Cardiac muscle cell (in vitro differentiated cells and primary cell): Measurements from ENCODE around the gene SNPH. TPM values are rescaled to one million over a fixed set of nuclear protein-coding genes. Genes with fewer than 3 reads are reported as not detected.
A peak's percentile ranks its signal among the peaks of the same experiment; 100 is the strongest.

Experiments
- DNase-seq, 2 donors: peaks; one replicate each; pipeline versions ENCODE4 v3.0.0 to v3.0.0-alpha.2; 2010 to 2017; ENCODE audit warnings: low read depth in 1 of 2, low spot score in 1 of 2
- H3K27ac ChIP-seq: fragments of 200-600 bp; sonication (generic); 2 replicates; pipeline ENCODE4 v1.5.1; 2016
- H3K27me3 ChIP-seq: fragments of 200-600 bp; sonication (generic); 2 replicates; pipeline ENCODE4 v1.6.0; 2016; ENCODE audit warnings: control low read depth
- H3K36me3 ChIP-seq: fragments of 200-600 bp; sonication (generic); 2 replicates; pipeline ENCODE4 v1.5.1; 2016; ENCODE audit warnings: control low read depth
- H3K4me1 ChIP-seq: fragments of 200-600 bp; sonication (generic); 2 replicates; pipeline ENCODE4 v1.8.1; 2017; ENCODE audit warnings: low read depth, mild to moderate bottlenecking, mixed run types
- H3K4me3 ChIP-seq: fragments of 200-600 bp; sonication (generic); 2 replicates; pipeline ENCODE4 v1.5.1; 2016; ENCODE audit warnings: mild to moderate bottlenecking
- H3K9me3 ChIP-seq: fragments of 200-600 bp; sonication (generic); 2 replicates; pipeline ENCODE4 v1.5.1; 2017; ENCODE audit warnings: low read depth, mild to moderate bottlenecking, control low read depth
- CTCF ChIP-seq: IDR thresholded peaks from 2 replicates; pipeline ENCODE4 v1.5.1; 2012; ENCODE audit warnings: low read depth, mild to moderate bottlenecking, low read length
- polyA plus RNA-seq: library from polyadenylated mRNA; unstranded; fragments of >200 nt; fragmentation: Nextera tagmentation; extraction: Ambion mirVana; gene quantifications from 2 replicates; pipeline ENCODE4 v1.2.1, GENCODE V29; 2016
- total RNA-seq: library from RNA; depleted of rRNA; stranded (reverse); fragments of >200 nt; gene quantifications from 2 replicates; pipeline ENCODE4 v1.2.3, GENCODE V29; 2016

The SNPH gene
- total and polyA plus RNA-seq, 2 experiments from 2014 or later: 7.4 to 8.1 TPM

- H3K27ac ChIP-seq: no peak within 1 kb of the TSS
- no peaks in the 10 kb centered on the region for H3K4me1 ChIP-seq
- TF ChIP-seq CTCF: no peak
- peaks cover 44% of the 10 kb centered on the region for H3K27me3 ChIP-seq
- peak; percentile 84 to 88 for DNase-seq
- no peaks in the 10 kb centered on the region for H3K9me3 ChIP-seq
- no peaks in the 10 kb centered on the region for H3K36me3 ChIP-seq
- peak within 1 kb of the TSS; percentile 63 for H3K4me3 ChIP-seq
These were observed 40.1 kb upstream of the SNPH start, which contains the start of gene RAD21L1 for GRCh38 chr20:1225783-1226654. RAD21L1 (plus strand) TSS chr20:1226044; CDS start chr20:1228454, 2,410 bp downstream.

GRCh38 chr20:1229541-1229940 is 36.6 kb upstream of the SNPH start:
- no peak for TF ChIP-seq CTCF
- Histone ChIP-seq H3K27ac (no peak overlapping the region), H3K27me3 (peaks cover 40% of the 10 kb centered on the region), H3K4me1 (no peaks in the 10 kb centered on the region), H3K9me3 (no peaks in the 10 kb centered on the region), H3K36me3 (no peaks in the 10 kb centered on the region), H3K4me3 (no peak overlapping the region)
- no peak for DNase-seq

GRCh38 chr20:1232286-1233111 is 33.6 kb upstream of the SNPH start:
- H3K36me3 ChIP-seq: no peaks in the 10 kb centered on the region
- no peak for DNase-seq
- no peaks in the 10 kb centered on the region for H3K4me1 ChIP-seq
- H3K27ac ChIP-seq: no peak overlapping the region
- TF ChIP-seq CTCF: no peak
- no peak overlapping the region for H3K4me3 ChIP-seq
- peaks cover 29% of the 10 kb centered on the region for H3K27me3 ChIP-seq
- H3K9me3 ChIP-seq: no peaks in the 10 kb centered on the region

GRCh38 chr20:1240549-1240948 is 25.5 kb upstream of the SNPH start:
- no peaks in the 10 kb centered on the region for H3K27me3 ChIP-seq
- H3K4me3 ChIP-seq: no peak overlapping the region
- no peak overlapping the region for H3K27ac ChIP-seq
- H3K9me3 ChIP-seq: no peaks in the 10 kb centered on the region
- no peaks in the 10 kb centered on the region for H3K4me1 ChIP-seq
- no peaks in the 10 kb centered on the region for H3K36me3 ChIP-seq
- no peak for TF ChIP-seq CTCF
- no peak for DNase-seq

- Histone ChIP-seq H3K27me3 (no peaks in the 10 kb centered on the region), H3K4me1 (no peaks in the 10 kb centered on the region), H3K36me3 (no peaks in the 10 kb centered on the region), H3K4me3 (no peak overlapping the region), H3K27ac (no peak overlapping the region), H3K9me3 (no peaks in the 10 kb centered on the region)
- DNase-seq: no peak
- TF ChIP-seq CTCF: no peak
These were observed 24.6 kb upstream of the SNPH start for GRCh38 chr20:1241456-1241855.
